BJ (cell line): ENCODE measurements around the gene PGAP2. TPM values are rescaled to one million over a fixed set of nuclear protein-coding genes. Genes with fewer than 3 reads are reported as not detected.
"Not testable (repeated sequence)": the region's sequence is repeated elsewhere in the genome, so short reads cannot be mapped to it uniquely, and the experiment has no call there.

Experiments used
- CTCF ChIA-PET: fragments of 350-600 bp; formaldehyde crosslinking; extraction: SDS; loops from one replicate; lab custom pipeline; 2021; ENCODE audit warnings: antibody characterized with exemption, inconsistent platforms; lab: Yijun Ruan, JAX
- POLR2A ChIA-PET: fragments of 300-600 bp; sonication (Branson Sonifier 250); formaldehyde crosslinking; extraction: SDS; loops from one replicate; lab custom pipeline; 2021; ENCODE audit warnings: antibody characterized with exemption; lab: Charles Lee
- DNase-seq: peaks from one replicate; pipeline ENCODE4 v3.0.0-alpha.2; 2011; ENCODE audit warnings: low read depth
- H3K27me3 ChIP-seq: 2 replicates; pipeline ENCODE4 v1.6.0; 2011; ENCODE audit warnings: low read length; ENCODE audit not compliant: control insufficient read depth, insufficient read depth
- H3K36me3 ChIP-seq: 2 replicates; pipeline ENCODE4 v1.5.1; 2011; ENCODE audit warnings: low read length; ENCODE audit not compliant: control insufficient read depth, insufficient read depth
- H3K4me3 ChIP-seq: 2 replicates; pipeline ENCODE4 v1.5.1; 2011; ENCODE audit warnings: low read depth, mild to moderate bottlenecking, control low read depth, low read length
- polyA plus RNA-seq: library from polyadenylated mRNA; depleted of rRNA; stranded (reverse); fragments of >200 nt; gene quantifications from 2 replicates; pipeline ENCODE4 v1.2.3, GENCODE V29; 2011
- TF ChIP-seq, protein P1 (sequence below): IDR thresholded peaks from 2 replicates; pipeline ENCODE4 v1.5.1; 2011; ENCODE audit warnings: low read depth, mild to moderate bottlenecking, control low read depth, inconsistent platforms, low read length, moderate library complexity; ENCODE audit not compliant: insufficient read depth

Gene PGAP2
- polyA plus RNA-seq, 1 experiment: 34.9 TPM

DNA sequence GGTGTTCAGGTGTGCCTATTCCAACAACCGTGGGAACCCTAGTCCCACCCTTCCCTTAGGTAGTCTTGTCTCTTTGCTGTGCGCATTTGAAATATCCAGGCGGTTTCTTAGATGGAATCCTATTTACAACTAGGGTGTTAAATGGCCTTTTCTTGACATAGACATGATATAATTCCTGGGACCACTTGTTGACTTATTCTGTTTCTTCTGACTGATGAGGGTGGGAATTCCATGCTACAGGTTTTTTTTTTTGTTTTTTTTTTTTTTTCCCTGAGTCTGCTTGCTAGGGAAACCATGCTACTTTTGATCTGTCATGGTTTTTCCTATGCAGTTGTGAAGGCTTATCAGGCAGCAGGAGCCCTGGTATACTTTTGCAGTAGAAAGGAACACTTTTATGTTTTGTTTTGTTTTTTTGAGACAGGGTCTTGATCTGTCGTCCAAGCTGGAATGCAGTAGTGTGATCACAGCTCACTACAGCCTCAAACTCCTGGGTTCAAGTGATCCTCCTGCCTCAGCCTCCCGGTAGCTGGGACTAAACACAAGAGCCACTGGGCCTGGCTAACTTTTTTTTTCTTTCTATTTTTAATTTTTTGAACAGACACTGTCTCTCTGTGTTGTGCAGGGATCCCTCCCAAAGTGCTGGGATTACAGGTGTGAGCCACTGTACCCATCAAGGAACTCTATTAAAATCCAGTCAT, 48.6 kb downstream of the PGAP2 start:
- ChIA-PET CTCF (interaction anchor here (1.2 to 14.0 kb wide), 3 partner anchors 11 to 213 kb away, joined by 6 to 524 read pairs (median 12); no protein-coding TSS in a partner anchor), POLR2A (no interaction called here)
- no peaks in the 10 kb centered on the region for H3K27me3 ChIP-seq
- no peak for DNase-seq
- H3K36me3 ChIP-seq: no peaks in the 10 kb centered on the region
- peak overlapping the region; percentile 77 for H3K4me3 ChIP-seq
- TF ChIP-seq, protein P1, sequence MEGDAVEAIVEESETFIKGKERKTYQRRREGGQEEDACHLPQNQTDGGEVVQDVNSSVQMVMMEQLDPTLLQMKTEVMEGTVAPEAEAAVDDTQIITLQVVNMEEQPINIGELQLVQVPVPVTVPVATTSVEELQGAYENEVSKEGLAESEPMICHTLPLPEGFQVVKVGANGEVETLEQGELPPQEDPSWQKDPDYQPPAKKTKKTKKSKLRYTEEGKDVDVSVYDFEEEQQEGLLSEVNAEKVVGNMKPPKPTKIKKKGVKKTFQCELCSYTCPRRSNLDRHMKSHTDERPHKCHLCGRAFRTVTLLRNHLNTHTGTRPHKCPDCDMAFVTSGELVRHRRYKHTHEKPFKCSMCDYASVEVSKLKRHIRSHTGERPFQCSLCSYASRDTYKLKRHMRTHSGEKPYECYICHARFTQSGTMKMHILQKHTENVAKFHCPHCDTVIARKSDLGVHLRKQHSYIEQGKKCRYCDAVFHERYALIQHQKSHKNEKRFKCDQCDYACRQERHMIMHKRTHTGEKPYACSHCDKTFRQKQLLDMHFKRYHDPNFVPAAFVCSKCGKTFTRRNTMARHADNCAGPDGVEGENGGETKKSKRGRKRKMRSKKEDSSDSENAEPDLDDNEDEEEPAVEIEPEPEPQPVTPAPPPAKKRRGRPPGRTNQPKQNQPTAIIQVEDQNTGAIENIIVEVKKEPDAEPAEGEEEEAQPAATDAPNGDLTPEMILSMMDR: no peak

GRCh38 chr11:3857628-3858027, 49.3 kb downstream of the PGAP2 start:
- ChIA-PET POLR2A (interaction anchor here (0.6 kb wide), 1 partner anchor 138 kb away, joined by 3 read pairs; no protein-coding TSS in a partner anchor), CTCF (interaction anchor here (1.0 to 1.2 kb wide), 2 partner anchors 34 to 215 kb away, joined by 5 to 6 read pairs; no protein-coding TSS in a partner anchor)
- DNase-seq: no peak
- Histone ChIP-seq H3K36me3 (no peaks in the 10 kb centered on the region), H3K4me3 (no peak overlapping the region), H3K27me3 (no peaks in the 10 kb centered on the region)
- TF ChIP-seq, protein P1: no peak

- Histone ChIP-seq H3K4me3 (no peak overlapping the region), H3K36me3 (no peaks in the 10 kb centered on the region), H3K27me3 (no peaks in the 10 kb centered on the region)
- no peak for DNase-seq
- ChIA-PET POLR2A (no interaction called here), CTCF (interaction anchor here (1.8 kb wide), 1 partner anchor 10 kb away, joined by 14 read pairs; no protein-coding TSS in a partner anchor)
- TF ChIP-seq, protein P1: no peak
Observed at GRCh38 chr11:3859373-3859881, 51.1 kb downstream of the PGAP2 start.

DNA sequence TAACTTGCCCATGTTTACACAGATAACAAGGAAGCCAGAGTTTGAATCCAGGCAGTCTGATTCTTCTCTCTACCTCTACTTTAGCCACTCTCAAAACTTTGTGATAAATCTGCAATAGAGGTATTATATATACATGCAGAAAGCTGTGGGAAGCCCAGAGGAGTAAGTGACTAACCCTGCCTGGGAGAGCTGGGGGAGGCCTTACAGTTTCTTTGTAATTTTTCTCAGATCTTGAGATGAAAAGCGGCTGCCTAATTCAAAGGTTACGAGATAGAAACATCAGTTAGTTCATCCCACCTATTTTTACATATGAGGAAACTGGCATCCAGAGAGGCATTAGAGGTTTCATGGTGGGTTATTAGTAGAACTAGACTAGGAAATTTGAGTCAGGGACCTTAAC, 52.0 kb downstream of the PGAP2 start:
- ChIA-PET POLR2A (interaction anchor here (0.8 kb wide), 1 partner anchor 184 kb away, joined by 4 read pairs; no protein-coding TSS in a partner anchor), CTCF (interaction anchor here (1.8 kb wide), 1 partner anchor 11 kb away, joined by 14 read pairs; no protein-coding TSS in a partner anchor)
- DNase-seq: no peak
- H3K4me3 ChIP-seq: no peak overlapping the region
- no peaks in the 10 kb centered on the region for H3K27me3 ChIP-seq
- TF ChIP-seq, protein P1: no peak
- H3K36me3 ChIP-seq: no peaks in the 10 kb centered on the region

DNA sequence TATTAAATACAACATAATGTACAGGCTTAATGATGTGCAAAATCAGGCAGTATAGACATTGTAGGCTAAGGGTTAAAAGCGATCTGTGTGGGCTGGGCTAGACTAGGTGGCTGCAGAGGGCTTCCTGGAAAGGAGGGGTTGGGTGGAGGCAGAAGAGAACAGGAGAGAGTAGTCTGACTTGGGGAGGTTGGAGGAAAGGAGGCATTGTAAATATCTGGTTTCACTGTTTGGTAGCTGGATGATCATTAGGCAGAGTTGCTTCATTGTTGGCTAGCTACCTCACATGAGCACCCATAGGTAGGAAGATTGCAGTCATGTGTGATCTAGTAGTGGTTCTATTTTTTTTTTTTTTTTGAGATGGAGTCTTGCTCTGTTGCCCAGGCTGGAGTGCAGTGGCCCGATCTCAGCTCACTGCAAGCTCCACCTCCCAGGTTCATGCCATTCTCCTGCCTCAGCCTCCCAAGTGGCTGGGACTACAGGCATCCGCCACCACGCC, 52.6 kb downstream of the PGAP2 start:
- CTCF ChIA-PET: interaction anchor here (1.0 to 1.8 kb wide), 2 partner anchors 12 kb away, joined by 3 to 14 read pairs; no protein-coding TSS in a partner anchor
- H3K36me3 ChIP-seq, DNase-seq, H3K27me3 ChIP-seq, H3K4me3 ChIP-seq: not testable (repeated sequence)
- POLR2A ChIA-PET: interaction anchor here (0.8 kb wide), 1 partner anchor 184 kb away, joined by 4 read pairs; no protein-coding TSS in a partner anchor
